NCI-H2029 treated with DMSO at 0.1 percent for 48 hours (cell line): Measurements from ENCODE around the gene ARMC2.
A peak's percentile ranks its signal among the peaks of the same experiment; 100 is the strongest.
"Not testable (repeated sequence)": the region's sequence is repeated elsewhere in the genome, so short reads cannot be mapped to it uniquely, and the experiment has no call there.

Experiments
- DNase-seq: peaks from one replicate; lab custom pipeline; 2025; lab: John Stamatoyannopoulos, UW

Gene ARMC2

GRCh38 chr6:108835218-108835850 lies 12.9 kb upstream of the ARMC2 start:
- peak; percentile 67 for DNase-seq

- DNase-seq, result no peak
These were observed 12.2 kb upstream of the ARMC2 start for GRCh38 chr6:108836061-108836460.

DNA sequence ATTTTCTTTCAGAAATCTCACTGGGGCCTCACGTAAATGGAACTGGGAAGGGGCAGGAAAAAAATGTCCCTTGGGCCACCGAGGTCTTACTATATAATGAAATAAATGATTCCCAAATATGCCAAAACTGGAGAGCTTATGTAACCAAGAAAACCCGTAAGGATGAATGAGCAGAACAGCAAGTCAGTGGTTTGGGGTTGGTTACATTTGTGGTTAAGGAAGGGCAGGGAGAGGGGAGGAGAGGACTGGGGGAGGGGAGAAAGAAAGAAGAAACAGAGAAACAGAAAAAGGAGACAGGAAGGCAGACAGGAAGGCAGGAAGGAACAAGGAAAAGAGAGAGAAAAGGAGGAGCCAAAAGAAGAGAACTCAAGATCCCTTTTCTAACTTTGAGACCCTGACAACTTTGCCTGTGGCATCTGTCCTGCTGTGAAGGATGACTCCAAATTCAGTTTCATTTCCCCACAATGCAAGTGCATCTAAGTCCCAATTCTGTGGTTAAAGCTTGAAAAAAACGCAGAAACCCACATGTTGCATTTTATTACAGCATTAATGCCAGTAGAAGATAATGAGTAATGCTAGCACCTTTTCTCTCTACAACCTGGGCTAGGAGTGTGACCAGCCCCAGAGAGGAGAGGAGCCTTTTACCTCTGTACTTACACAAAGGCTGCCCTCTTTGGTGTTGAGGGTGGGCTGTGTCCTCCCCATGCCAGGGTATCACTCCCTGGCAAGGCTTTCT lies 10.8 kb upstream of the ARMC2 start:
- DNase-seq, result no peak

DNA sequence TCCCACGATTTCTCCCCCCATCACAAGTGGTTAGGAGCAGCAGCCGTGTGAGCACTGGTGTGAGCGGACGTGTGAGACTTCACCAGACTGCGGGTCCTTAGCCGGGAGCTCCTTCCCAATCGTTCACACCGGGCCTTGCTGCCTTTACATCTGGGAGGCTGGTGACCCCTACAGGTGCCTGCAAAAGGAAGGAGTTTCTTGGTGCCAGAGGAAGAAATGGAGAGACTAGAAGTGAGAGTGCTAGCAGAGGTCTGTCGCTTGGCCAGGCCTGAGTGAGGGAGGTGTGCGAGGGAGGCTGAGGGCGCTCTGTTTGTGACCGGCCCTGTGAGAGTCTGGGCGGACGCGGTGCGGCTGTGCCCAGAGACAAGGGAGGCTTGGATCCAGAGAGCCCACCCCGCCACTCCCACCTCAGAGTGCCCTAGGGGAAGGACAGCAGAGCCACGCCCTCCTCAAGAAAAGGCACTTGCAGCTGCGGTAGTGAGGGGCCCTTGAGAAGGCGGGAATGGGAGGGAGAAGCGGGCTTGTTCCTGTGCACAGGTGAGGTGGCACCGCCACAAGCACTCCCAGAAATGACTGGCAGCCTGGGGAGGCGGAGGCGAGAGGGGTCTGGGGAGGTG lies 10.0 kb upstream of the ARMC2 start:
- DNase-seq, result no peak

DNA sequence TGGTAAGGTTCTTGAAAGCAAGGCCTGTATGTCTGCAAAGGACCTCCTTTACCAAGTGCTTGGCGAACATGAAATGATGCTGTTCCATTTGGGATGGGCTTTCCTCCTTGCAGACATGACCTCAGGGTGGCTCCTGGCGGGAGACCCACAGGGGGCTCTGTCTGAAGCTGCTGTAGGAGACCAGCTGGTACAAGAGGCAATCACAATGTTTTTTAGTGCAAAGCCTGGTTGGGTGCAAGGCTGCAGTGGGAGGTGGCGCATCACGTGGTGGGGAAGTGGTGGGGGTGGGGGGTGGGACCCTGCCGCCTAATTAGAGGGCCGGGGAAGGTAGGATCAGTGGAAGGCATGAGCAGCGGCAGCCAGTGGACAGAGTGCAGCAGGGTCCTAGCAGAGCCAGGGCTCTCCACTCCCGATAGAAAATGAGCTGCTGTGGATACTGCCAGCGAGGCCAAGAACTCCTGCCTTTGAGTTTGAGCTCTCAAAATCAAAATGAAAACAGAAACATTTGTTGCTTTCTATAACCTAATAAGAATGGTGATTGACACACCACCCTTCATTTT lies 9.1 kb upstream of the ARMC2 start:
- no peak for DNase-seq

GRCh38 chr6:108840919-108841318 lies 7.3 kb upstream of the ARMC2 start:
- DNase-seq, result no peak

DNA sequence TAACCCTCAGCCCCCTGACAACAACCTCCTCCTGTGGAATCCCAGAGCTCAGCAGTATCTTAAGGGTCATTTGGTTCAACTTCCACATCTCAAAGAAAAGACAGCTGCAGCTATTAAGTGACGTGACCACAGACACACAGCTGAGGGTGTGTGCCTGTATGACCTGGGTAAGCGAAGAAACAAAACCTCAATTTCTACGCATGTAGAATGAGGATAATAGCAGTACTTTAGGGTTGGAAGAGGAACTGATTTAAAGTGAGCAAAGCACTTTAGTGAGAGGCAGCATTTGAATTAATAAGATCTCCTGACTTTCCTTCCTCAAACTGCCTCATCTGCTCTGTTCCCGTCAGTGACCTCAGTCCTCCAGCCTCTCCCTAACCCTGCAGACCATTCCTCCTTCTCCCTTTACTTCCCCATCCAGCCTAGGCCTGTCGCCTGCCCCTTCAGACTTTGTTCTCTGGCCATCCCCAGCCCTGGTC lies 6.8 kb upstream of the ARMC2 start:
- no peak for DNase-seq

DNA sequence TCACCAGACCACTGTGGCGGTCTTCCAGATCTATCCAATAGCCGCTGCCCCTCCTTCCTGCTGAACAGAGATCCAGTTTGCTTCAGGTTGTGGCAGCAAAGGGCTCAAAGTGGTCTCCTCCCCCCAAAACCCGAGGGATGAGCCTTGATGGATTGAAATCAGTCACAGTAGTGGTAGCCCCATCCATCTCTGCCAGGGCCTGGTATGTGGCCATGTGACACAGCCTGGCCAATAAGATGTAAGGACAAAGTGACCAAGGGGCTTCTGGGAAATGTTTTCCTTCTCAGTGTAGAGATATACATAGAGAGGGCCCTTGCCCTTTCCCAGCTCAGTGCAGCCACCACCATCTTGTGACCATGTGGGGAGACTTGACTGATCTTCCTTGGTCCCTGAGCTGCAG lies 4.1 kb upstream of the ARMC2 start:
- DNase-seq, result no peak

DNA sequence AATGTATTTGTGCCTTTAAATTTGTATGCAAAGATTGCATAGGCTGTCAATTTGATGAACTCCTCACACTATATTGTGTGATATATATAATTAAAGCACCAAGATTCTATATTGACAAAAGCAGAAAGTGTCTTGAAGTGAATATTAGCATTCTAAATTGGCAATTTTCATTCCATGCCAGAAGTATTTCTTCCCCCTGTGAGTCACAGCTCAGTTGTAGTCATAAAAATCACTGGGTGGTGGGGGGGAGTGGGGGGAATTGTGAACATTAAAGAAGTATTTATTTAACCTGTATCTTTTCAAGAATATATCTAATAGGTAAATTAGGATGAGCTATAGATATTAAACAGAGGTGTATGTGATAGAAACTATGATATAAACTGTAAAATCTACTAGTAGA lies 3.1 kb upstream of the ARMC2 start:
- no peak for DNase-seq

DNA sequence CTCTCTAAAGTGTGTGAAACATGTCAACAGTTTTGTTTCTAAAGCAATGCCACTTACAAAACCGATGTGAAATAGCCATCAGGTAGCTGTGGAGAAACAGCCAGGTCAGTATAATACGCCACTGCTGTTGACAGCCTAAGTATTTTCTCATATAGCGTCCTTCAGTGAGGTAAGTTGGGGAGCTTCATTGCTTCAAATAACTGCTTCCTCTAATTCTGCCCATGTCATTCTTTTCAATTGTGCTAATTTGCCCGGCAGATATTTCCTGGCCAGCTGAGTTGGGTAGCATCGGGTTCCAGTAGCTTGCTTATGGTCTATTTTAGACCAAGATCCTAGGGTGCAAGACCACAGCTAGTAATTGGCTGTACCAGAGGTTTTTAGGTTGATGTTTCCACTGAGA lies 2.1 kb upstream of the ARMC2 start:
- no peak for DNase-seq

- DNase-seq, result no peak
These were observed 1.6 kb upstream of the ARMC2 start for GRCh38 chr6:108846628-108847027.

DNA sequence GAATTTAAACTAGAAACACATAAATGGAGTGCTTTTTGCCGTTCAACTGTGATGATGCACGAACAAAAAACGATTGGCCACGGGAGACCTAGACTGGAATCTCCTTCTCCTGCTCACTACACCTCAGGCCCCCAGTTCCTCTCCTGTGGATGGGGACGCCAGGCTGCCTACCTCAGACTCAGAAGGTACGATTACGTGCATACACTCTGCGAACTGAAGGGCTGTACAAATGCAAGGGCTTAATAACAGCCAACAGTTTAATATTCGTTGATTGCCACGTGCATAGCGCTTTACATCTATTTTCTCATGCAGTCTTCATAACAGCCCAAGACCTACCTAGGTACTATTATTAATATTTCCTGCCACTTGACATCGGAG lies 495 bp upstream of the ARMC2 start:
- DNase-seq, result no peak

DNA sequence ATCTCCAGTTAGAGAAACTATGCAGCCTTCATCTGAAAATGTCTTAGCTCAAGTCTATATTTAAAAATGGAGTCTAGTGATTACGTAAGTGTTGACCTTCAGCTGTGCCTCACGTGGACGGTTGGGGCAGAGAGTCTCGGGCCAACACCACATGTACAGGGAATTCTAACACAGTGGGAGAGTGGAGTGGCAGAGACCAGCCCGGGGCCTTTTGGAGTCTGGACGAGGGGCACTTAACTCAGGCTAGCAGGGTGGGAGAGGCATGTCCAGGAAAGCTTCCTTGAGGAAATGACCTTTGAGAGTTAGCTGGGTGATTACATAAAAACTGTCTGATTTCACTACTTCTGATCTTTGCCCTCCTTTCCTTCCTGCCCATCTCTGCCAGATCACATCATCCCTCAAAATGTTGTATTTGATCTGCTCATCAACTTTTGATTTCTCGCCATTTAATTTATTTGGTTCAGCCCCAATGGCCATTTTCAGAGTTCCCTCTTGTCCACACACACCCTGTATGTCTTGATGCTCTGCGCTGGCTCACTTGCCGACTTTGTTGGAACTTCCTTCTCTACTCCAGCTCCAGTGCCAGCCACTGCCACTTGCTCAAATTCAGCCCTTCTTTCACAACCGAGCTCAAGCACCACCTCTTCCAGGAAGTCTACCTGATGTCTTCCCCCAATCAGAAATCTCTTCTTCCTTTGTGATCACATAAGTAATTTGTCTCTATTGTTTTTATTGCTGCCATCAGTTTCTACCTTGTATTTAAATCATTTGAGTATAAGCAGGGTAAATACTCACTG lies 2.6 kb downstream of the ARMC2 start:
- DNase-seq, result no peak

DNA sequence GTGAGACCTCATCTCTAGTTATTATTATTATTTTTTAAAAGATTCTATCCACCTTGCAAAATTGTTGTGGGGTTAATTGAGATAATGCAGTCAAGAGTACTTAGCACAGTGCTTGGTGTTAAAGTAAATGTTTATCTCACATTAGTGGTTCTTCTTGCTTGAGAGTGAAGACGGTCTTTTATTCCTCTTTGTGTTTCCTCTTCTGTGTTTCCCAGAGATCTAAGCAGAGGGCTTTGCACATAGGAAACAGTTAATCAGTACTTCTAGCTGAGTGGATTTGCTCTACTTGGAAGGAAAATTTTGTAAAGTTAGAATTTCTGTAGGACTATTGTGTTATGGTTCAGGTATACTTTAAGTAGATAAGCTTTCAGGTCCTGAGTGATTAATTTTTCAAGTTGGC lies 3.5 kb downstream of the ARMC2 start:
- no peak for DNase-seq

DNA sequence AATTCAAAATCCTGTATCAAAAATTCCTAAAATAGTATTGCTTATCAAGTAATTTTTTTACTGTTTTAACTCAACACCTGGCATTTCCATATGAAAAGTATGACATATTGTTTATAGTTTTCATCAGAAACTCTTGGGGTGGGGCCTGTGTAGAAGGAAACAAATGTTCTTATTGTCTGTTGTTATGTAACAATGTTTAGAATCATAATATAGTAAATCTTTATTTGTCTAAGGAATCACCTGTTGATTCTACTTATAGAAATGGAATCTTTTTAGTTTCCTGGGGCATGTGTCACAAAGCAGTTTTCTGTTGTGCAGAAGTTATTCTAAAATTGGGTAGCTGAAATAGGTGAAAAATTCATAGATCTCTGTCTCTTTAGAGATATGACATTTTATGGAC lies 4.9 kb downstream of the ARMC2 start:
- no peak for DNase-seq

DNA sequence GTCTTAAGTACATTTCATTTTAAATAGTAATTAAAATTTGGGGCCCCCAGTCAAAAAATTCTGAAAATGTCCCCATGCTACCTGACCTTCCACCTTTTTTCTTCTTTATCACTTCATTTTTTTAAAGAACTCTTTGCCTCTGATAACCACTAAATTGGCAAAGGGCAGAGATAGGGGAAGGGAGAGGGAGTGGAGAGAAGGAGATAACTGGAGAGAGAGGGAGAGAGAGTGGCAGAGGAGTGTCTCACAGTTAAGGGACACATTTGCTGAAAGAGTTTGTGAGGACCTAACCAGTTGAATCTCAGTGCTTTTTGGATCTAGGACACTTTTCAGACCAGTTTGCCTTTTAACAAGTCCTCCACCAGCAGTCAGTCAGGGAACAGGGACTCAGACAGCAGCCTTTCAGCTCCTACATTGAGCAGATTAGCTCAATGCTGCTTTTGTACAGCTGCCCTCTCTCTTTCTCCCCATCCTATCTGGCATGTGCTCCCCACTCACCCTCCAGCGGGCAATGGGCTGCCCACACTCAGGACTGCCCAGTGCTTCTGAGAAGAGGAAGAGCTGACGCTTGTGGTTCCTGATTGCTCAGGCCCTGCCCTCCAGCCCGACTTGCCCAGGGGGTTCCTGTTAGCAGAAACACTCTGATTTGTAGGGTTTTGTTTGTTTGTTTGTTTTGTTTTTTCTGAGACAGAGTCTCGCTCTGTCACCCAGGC lies 14.4 kb downstream of the ARMC2 start:
- DNase-seq, result no peak

GRCh38 chr6:108865751-108866286 lies 17.6 kb downstream of the ARMC2 start:
- not testable (repeated sequence) for DNase-seq

DNA sequence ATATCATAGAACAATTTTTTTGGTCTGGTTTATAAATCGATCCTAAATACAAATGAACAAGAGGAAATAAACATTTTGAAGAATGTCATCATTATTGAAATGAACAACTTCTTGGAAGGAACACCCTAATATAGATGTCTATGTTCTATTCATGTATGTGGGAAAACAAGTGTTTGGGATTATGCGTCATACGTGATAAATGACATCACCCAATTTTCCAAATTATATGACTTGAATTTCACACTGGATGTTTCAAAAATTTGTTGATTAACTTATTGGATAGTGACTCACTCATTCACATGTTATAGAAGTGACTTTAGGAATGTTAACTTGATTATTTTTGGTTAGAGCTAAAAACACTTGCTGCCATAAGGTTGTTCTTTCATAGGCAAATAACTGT lies 18.6 kb downstream of the ARMC2 start:
- DNase-seq, result no peak

GRCh38 chr6:108868647-108869046 lies 20.4 kb downstream of the ARMC2 start:
- DNase-seq, result no peak

DNA sequence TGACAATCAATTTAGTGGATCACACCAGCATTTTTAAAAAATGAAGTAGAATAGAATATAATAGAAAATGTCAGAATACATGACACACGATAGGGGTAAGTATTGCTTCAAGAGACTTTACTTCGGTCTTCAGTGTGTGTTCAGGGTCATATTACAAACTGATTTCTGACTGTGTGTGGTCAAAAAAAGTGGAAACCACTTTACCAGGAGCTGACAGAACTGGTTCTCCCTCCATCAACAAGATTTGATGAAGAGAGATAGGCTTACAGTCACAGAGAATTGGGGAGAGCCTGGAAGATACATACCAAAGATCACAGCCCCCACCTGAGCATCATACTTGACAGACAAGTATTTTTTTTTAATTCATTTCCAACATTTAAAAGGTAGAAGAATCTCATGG lies 21.7 kb downstream of the ARMC2 start:
- peak; percentile 49 for DNase-seq

DNA sequence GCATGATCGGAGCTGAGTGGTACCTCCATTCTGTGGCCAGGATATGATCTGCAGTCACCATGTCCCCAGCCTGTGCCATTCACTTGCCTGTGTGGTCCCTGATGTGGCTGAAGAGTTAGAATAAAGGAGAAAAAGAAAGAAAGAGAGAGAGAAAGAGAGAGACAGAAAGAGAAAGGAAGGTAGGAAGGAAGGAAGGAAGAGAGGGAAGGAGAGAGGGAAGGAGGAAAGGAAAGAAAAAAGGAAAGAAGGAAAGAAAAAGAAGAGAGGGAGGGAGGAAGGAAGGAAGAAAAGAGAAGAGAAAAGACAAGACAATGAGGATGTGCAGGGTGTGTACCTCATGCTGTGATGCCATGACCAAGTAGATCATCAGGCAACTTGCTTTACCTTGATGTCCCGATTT lies 22.1 kb downstream of the ARMC2 start:
- no peak for DNase-seq
